ENCODE measurements around the gene CLASP1.
"Not testable (repeated sequence)": the region's sequence is repeated elsewhere in the genome, so short reads cannot be mapped to it uniquely, and the experiment has no call there.

The CLASP1 gene

GRCh38 chr2:121454549-121455090 is 194.6 kb downstream of the CLASP1 start:
- no peak for TF ChIP-seq CTCF (IDR thresholded peaks at IDR 0.05; ENCODE audit: extremely low read depth, missing control alignments)
- no peak for DNase-seq (ENCODE audit: low spot score)

GRCh38 chr2:121451398-121451797 is 197.9 kb downstream of the CLASP1 start:
- TF ChIP-seq CTCF (IDR thresholded peaks at IDR 0.05; ENCODE audit: extremely low read depth, missing control alignments), result no peak
- DNase-seq (ENCODE audit: low spot score), result no peak

GRCh38 chr2:121450301-121450700 is 199.0 kb downstream of the CLASP1 start:
- no peak for TF ChIP-seq CTCF (IDR thresholded peaks at IDR 0.05; ENCODE audit: extremely low read depth, missing control alignments)
- no peak for DNase-seq (ENCODE audit: low spot score)

GRCh38 chr2:121446647-121447241 is 202.5 kb downstream of the CLASP1 start:
- no peak for TF ChIP-seq CTCF (IDR thresholded peaks at IDR 0.05; ENCODE audit: extremely low read depth, missing control alignments)
- no peak for DNase-seq (ENCODE audit: low spot score)

- DNase-seq (ENCODE audit: low spot score), result no peak
- TF ChIP-seq CTCF (IDR thresholded peaks at IDR 0.05; ENCODE audit: extremely low read depth, missing control alignments), result no peak
Observed at GRCh38 chr2:121442889-121443288, 206.4 kb downstream of the CLASP1 start.

GRCh38 chr2:121438290-121438689 is 211.0 kb downstream of the CLASP1 start:
- not testable (repeated sequence) for DNase-seq (ENCODE audit: low spot score)

GRCh38 chr2:121436918-121437317 is 212.3 kb downstream of the CLASP1 start:
- no peak for DNase-seq (ENCODE audit: low spot score)
- TF ChIP-seq CTCF (IDR thresholded peaks at IDR 0.05; ENCODE audit: extremely low read depth, missing control alignments), result no peak

GRCh38 chr2:121435790-121436189 is 213.5 kb downstream of the CLASP1 start:
- TF ChIP-seq CTCF (IDR thresholded peaks at IDR 0.05; ENCODE audit: extremely low read depth, missing control alignments), result no peak
- DNase-seq (ENCODE audit: low spot score), result no peak
